HG02973 (cell line): Measurements from ENCODE around the gene PCDHGA8.
"Not testable (repeated sequence)": the region's sequence is repeated elsewhere in the genome, so short reads cannot be mapped to it uniquely, and the experiment has no call there.

ENCODE experiments used
- ATAC-seq: cut with Tn5 transposase; IDR thresholded peaks from one replicate; pipeline ENCODE4 v1.9.1; 2021; ENCODE audit warnings: moderate library complexity; ENCODE audit not compliant: unreplicated experiment

Gene PCDHGA8

DNA sequence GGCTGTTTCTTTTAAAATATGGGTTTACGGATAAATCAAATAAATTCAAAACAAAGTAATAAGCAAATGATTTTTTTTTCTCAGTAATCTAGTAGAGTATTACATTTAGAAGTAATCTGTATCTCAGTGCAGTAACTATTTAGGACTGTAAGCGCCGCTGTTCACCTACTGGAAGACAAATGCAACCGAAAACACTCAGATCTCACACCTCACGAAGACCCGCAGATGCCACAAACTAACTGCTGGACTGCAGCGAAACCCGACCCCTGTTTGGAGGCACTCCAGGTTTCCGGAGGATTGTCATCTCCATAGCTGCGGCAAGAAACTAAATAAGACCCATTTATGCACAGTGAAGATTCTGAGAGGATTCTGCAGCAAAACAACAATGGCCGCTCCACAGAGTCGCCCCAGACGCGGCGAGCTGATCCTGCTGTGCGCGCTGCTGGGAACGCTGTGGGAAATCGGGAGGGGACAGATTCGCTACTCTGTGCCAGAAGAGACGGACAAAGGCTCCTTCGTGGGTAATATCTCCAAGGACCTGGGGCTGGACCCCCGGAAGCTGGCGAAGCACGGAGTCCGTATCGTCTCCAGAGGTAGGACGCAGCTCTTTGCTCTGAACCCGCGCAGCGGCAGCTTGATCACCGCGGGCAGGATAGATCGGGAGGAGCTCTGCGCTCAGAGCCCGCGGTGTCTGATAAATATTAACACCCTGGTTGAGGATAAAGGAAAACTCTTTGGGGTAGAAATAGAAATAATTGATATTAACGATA, at the start of gene PCDHGA8:
PCDHGA8 (plus strand) TSS at position 205 of the 770 bp plus-strand sequence; CDS start at position 386, 181 bp downstream.
- no peak for ATAC-seq

DNA sequence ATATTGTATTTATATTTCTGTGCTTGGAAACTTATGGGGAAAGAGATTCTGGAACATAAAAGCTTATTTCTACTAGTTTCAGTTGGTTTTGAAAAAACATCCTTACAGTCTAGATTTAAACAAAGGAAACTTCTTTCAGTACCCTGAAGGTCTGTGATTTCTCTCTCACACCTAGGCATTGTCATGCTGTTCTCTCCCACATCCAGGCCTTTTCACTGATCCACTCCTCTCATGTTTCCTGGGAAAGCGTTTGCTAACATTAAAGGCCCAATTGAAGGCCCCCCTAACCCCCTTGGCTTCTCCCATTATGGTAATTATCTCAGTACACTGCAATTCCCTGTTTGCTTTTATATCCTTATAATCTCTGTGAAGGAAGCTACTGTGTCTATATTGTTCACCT, 49.7 kb upstream of the PCDHGA8 start:
- no peak for ATAC-seq

DNA sequence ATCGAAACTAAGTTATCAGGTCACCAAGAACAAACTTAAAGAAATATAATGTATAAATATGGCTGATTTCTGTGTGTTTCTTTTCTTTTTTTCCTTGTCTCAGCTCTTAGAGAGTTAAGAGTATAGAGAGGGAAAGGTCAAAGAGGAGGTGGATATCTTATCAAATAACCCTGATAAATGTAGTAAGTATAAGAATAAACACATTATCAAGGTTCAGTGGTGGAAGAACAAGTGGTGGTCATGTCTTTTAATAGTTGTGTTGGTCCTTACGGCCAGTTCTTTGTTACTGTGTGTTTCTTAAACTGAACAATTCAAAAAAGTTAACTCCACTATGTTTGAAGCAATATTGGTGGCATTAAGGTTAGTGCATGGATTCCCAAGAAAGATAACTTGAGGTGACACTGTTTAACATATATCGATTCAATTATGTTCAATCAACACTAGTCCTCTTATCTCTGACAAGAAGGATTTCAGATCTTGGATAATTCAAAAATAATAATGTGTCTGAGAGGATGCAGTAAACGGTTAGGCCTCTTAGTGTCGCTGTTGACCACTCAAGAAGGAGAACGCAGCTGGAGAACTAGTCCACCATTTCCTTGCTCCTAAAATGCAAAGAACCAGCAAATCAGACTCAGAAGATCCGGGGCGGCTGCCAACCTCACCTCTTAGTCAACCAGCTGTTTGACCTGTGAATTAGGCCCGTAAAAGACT, 49.0 kb upstream of the PCDHGA8 start, which contains the start of gene PCDHGA3:
PCDHGA3 (plus strand) TSS at position 588 of the 711 bp plus-strand sequence. CDS start 205 bp downstream, outside the sequence.
- no peak for ATAC-seq

DNA sequence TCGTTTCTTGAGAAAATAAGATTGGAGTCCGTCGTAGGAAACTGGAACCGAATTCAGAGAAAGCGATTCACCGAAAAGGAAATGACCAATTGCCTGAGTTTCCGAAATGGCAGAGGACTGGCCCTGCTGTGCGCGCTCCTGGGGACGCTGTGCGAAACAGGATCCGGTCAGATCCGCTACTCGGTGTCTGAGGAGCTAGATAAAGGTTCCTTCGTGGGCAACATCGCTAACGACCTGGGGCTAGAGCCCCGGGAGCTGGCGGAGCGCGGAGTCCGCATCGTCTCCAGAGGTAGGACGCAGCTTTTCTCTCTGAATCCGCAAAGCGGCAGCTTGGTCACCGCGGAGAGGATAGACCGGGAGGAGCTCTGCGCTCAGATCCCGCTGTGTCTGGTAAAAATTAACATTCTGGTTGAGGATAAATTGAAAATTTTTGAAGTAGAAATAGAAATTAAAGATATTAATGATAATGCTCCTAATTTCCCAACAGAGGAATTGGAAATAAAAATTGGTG, 48.4 kb upstream of the PCDHGA8 start:
- no peak for ATAC-seq

DNA sequence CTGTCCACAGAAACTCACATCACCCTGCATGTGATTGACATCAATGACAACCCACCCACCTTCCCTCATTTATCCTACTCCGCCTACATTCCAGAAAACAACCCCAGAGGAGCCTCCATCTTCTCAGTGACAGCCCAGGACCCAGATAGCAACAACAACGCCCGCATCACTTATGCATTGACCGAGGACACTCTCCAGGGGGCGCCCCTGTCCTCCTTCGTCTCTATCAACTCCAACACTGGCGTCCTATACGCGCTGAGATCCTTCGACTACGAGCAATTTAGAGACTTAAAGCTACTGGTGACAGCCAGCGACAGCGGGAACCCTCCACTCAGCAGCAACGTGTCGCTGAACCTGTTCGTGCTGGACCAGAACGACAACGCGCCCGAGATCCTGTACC, 47.1 kb upstream of the PCDHGA8 start:
- no peak for ATAC-seq

DNA sequence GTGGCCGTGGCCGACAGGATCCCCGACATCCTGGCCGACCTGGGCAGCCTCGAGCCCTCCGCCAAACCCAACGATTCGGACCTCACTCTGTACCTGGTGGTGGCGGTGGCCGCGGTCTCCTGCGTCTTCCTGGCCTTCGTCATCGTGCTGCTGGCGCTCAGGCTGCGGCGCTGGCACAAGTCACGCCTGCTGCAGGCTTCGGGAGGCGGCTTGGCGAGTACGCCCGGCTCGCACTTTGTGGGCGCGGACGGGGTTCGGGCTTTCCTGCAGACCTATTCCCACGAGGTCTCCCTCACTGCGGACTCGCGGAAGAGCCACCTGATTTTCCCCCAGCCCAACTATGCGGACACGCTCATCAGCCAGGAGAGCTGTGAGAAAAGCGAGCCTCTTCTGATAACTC, 46.4 kb upstream of the PCDHGA8 start:
- ATAC-seq, result not testable (repeated sequence)

DNA sequence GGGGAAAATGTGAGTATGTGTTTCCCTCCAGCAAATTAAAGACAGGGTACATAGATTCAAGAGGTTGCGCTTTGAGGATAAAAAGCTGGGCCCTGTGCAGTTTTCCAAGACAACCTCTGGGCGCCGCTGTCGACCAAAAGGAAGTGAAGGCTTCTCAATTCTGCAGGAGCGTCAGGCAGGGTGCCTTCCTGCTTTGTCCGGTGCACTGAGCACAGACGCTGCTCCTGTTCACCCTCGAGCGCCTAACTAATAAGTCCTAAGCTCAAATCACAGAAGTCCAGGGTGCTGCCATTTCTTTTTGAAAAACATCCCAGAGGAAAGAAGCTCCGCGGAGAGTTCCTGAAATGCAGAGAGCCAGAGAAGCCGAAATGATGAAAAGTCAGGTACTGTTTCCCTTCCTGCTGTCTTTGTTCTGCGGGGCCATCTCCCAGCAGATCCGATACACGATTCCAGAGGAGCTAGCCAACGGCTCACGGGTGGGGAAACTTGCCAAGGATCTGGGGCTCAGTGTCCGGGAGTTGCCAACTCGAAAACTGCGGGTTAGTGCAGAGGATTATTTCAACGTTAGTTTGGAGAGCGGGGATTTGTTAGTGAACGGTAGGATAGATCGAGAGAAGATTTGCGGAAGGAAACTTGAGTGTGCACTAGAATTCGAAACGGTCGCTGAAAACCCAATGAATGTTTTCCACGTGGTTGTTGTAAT, 42.4 kb upstream of the PCDHGA8 start, which contains the start of gene PCDHGB1:
PCDHGB1 (plus strand) TSS at position 183 of the 703 bp plus-strand sequence; CDS start at position 345, 162 bp downstream.
- ATAC-seq, result peak; percentile 63

DNA sequence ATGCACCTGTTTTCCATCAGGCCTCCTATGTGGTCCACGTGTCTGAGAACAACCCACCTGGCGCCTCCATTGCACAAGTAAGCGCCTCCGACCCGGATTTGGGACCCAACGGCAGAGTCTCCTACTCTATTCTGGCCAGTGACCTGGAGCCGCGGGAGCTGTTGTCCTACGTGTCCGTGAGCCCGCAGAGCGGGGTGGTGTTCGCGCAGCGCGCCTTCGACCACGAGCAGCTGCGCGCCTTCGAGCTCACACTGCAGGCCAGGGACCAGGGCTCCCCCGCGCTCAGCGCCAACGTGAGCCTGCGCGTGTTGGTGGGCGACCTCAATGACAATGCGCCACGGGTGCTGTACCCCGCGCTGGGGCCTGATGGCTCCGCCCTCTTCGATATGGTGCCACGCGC, 40.8 kb upstream of the PCDHGA8 start:
- ATAC-seq, result no peak

DNA sequence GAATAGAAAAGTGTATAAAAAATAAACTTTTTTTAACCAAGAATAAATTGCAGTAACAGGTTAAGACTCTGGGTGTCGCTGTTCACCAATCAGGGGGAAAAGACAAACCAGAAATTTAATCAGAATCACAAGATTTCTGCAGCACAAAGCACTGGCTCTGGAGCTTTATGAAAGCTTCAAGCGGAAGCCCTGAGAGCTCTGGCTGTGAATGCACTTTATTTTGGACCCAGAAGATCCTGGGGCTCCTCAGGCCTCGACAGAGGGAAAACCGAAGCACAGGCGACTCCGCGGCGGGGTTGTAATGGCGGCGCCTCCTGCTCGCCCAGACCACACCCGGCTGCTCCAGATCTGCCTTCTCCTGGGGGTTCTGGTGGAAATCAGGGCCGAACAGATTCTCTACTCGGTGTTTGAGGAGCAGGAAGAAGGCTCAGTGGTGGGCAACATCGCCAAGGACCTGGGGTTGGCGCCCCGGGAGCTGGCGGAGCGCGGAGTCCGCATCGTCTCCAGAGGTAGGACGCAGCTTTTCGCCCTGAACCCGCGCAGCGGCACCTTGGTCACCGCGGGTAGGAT, 37.4 kb upstream of the PCDHGA8 start, which contains the start of gene PCDHGA4:
PCDHGA4 (plus strand) TSS at position 122 of the 570 bp plus-strand sequence; CDS start at position 209, 87 bp downstream.
- no peak for ATAC-seq

DNA sequence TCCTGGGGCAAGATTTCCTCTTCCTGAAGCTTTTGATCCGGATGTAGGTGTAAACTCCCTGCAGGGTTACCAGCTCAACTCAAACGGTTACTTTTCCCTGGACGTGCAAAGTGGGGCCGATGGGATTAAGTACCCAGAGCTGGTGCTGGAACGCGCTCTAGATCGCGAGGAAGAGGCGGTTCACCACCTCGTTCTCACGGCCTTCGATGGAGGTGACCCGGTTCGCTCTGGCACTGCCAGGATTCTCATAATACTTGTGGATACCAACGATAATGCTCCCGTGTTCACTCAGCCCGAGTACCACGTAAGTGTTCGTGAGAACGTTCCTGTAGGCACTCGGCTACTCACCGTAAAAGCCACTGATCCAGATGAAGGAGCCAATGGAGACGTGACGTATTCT, 36.8 kb upstream of the PCDHGA8 start:
- ATAC-seq, result no peak

DNA sequence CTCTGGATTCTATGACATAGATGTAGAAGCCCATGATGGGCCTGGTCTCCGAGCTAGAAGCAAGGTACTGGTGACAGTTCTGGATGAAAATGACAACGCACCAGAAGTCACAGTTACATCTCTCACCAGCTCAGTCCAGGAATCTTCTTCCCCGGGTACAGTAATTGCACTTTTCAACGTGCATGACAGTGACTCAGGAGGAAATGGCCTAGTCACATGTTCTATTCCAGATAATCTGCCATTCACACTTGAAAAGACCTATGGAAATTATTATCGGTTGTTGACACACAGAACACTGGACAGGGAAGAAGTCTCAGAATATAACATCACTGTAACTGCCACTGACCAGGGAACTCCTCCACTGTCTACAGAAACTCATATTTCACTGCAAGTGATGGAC, 36.3 kb upstream of the PCDHGA8 start:
- no peak for ATAC-seq

DNA sequence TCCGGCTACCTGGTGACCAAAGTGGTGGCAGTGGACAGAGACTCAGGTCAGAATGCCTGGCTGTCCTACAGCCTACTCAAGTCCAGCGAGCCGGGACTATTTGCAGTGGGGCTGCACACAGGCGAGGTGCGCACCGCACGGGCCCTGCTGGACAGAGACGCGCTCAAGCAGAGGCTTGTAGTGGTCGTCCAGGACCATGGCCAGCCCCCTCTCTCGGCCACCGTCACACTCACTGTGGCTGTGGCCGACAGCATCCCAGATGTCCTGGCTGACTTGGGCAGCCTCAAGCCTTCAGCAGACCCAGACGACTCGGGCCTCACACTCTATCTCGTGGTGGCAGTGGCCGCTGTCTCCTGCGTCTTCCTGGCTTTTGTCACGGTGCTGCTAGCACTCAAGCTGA, 35.5 kb upstream of the PCDHGA8 start:
- ATAC-seq, result no peak

DNA sequence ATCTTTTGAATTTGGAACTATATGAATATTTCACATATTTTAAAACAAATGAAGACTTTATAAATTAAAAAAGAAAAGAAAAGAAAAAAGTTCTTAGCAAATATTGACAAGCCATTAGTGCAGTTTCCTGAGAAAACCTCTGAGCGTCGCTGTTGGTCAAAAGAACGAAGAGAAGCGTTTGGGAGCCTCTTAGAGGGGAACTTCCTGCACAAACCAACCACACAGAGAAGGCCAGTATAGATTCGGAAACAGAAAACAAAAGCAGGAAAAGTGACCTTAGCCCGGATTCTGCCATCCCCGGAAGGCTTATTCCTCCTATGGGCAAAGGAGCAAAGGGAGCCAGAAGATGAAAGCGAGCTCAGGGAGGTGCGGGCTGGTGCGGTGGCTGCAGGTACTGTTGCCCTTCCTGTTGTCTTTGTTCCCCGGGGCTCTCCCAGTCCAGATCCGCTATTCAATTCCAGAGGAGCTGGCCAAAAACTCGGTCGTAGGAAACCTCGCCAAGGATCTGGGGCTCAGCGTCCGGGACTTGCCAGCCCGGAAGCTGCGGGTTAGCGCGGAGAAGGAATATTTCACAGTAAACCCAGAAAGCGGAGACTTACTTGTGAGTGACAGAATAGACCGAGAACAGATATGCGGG, 32.5 kb upstream of the PCDHGA8 start, which contains the start of gene PCDHGB2:
PCDHGB2 (plus strand) TSS at position 205 of the 637 bp plus-strand sequence; CDS start at position 347, 142 bp downstream.
- no peak for ATAC-seq

DNA sequence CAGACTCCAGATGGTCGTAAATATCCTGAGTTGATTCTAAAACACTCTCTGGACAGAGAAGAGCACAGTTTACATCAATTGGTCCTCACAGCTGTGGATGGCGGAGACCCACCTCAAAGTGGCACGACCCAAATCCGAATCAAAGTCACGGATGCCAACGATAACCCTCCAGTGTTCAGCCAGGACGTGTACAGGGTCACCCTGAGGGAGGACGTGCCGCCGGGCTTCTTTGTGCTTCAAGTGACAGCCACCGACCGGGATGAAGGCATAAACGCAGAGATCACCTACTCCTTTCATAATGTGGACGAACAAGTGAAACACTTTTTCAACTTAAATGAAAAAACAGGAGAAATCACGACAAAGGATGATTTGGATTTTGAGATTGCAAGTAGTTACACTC, 31.7 kb upstream of the PCDHGA8 start:
- ATAC-seq, result no peak

DNA sequence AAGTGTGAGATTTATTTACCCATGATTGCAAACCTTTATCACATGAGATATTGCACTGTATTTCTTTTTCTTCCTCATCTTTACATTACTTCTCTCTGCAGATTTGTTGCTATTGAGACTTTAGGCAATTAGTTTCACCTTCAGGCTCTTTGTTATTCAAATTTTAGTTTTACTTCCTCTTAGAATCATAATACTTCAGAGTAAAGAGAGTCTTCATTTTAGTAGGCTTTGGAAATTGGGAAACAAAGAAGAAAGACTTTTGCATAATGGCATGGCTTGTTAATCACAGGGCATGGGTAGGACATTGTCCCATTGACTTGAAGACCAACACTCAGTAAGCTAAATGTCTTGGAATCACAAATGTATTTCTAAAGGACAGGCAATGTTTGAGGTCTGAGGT, 29.7 kb upstream of the PCDHGA8 start:
- no peak for ATAC-seq

DNA sequence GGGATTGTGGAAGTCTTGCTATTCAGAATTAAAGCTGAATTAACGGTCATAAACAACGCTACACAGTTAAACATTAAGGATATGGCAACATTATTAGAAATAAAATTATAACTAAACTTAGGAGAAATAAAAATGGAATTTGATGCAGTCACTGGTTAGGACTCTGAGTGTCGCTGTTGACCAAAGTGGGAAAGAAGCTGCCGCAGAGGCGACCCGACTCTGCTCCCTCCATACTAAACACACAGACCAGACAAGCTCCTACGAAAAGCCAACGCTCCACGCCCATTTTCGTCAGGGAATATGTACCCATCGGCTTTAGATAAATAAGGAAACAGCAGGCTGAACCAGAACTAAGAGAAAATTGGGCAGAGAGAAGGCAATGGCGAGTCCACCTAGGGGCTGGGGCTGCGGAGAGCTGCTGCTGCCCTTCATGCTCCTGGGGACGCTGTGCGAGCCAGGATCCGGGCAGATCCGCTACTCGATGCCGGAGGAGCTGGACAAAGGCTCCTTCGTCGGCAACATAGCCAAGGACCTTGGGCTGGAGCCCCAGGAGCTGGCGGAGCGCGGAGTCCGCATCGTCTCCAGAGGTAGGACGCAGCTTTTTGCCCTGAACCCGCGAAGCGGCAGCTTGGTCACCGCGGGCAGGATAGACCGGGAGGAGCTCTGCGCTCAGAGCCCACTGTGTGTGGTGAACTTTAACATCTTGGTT, 28.3 kb upstream of the PCDHGA8 start, which contains the start of gene PCDHGA5:
PCDHGA5 (plus strand) TSS at position 211 of the 709 bp plus-strand sequence; CDS start at position 380, 169 bp downstream.
- ATAC-seq, result no peak

DNA sequence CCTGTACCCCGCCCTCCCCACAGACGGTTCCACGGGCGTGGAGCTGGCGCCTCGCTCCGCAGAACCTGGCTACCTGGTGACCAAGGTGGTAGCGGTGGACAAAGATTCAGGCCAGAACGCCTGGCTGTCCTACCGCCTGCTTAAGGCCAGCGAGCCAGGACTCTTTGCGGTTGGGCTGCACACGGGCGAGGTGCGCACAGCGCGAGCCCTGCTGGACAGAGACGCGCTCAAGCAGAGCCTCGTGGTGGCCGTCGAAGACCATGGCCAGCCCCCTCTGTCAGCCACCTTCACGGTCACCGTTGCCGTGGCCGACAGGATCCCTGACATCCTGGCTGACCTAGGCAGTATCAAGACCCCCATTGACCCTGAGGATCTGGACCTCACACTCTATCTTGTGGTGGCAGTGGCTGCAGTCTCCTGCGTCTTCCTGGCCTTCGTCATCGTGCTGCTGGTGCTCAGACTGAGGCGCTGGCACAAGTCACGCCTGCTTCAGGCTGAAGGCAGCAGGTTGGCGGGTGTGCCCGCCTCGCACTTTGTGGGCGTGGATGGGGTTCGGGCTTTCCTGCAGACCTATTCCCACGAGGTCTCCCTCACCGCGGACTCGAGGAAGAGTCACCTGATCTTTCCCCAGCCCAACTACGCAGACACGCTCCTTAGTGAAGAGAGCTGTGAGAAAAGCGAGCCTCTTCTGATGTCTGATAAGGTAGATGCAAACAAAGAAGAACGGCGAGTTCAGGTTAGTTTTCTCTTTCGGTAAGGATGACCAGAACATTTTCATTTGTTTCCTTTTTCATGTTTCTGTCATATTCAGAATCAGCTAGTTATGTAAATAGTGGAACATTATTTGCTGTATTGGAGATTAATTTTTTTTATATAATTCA, 26.2 kb upstream of the PCDHGA8 start:
- ATAC-seq, result no peak
